SK-N-MC (cell line): ENCODE results near the gene AACS.

Experiments used
- EZH2 ChIP-seq: fragments of 200-600 bp; sonication (generic); IDR thresholded peaks from one replicate; pipeline ENCODE4 v1.6.1; 2017; ENCODE audit warnings: antibody characterized with exemption
- POLR2AphosphoS5 ChIP-seq: IDR thresholded peaks from 2 replicates; pipeline ENCODE4 v1.6.1; 2012; ENCODE audit warnings: mild to moderate bottlenecking, low read depth, low read length, borderline replicate concordance

GRCh38 chr12:125133616-125134015 lies 68.4 kb downstream of the AACS start:
- no peak for TF ChIP-seq EZH2
- no peak for TF ChIP-seq POLR2AphosphoS5
